Pons (tissue), 1 donor: ENCODE results near the gene SGMS1.

ENCODE experiments used
- DNase-seq: peaks from one replicate; pipeline ENCODE4 v3.0.0-alpha.2; 2016; ENCODE audit warnings: low spot score

Gene SGMS1

DNA sequence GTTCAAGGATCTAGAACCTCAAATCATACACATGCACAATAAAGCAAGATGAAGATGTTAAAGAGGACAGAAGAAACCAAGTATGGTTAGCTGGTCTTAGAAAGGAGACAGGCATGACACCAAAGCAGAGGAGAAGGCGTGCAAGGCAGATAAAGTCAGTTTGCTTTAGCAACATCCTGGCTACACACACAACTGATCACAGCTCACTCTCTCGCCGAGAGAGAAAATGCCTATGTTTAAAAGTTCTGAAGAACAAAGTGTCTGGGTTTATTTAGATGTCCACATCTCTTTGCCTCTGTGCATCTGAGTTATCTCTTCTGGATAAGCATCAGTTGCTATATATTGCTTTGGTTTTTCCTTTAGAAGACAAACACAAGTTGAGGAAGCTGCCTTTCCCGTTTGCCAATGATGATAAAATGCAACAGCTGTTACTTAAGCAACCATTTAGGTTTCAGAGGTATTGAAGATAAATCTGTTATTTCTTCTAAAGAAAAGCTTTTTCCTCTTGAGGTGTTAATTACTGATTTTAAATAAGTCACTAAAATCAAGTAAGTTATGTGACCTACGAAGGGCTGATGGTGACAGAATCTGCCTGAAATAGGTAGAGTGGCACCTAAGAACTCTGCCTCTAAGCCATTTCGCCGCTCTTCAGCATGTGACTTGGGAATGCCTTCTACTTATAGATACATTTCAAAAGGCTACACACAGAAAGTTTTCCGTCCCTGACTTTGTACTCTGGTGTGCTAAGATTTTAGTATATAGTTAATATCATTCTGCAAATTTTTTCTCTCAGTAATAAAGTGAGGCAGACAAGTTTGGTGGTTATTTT lies 226.2 kb downstream of the SGMS1 start:
- DNase-seq = no peak

DNA sequence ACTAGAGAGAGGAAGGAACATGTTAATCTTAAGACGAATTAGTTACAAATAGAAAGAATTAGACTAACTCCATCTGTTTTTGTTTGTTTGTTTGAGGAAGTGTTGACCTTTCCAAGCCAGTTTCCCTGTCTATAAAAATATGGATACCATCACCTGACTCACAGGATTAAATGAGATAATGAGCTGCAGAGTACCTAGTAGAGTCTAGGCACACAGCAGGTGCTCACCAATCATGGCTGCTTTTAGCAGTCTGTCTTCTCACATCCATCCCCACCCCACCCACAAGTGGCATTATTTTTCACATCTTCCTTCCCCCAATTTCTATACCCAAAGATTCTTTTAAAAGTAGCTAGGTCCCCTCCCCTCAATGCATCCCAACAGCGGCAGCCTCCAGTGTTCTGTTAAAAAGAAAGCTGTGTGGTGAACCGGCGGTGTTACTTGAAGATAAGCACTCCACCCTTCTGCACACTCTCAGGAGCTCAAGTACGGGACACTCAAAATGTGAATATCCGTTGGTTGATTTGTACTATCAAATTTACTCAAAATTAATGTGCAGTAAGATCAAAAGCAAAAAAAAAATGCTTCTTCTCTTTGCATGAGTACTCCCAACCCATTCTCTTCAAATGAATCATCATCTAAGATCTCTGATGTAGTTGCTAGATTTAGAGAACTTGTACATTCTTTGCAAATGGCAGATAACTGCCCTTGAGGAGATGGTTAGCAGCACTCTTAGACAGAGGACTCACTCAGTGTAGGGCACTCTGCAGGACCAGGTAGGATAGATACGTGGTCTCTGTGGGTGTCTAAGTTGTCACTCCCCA lies 227.1 kb downstream of the SGMS1 start:
- no peak for DNase-seq

DNA sequence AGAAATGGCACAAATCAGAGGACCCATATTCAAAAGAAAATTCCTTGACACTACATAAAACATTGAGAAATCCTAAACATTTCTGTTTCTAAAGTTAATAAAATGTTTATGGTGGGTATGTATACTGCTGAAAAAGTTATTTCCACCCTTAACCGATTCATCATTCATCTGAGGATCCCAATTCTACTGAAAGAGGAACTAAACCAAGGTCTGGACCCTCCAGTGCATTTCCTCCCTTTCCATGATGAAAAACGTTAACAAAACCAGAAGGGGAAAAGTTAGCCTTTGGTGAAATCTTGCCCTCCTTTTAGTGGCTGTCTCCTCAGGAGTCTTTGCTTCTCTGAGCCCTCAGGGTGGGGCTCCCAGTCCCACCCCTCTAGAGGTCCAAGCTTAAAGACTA lies 227.9 kb downstream of the SGMS1 start:
- DNase-seq = no peak

DNA sequence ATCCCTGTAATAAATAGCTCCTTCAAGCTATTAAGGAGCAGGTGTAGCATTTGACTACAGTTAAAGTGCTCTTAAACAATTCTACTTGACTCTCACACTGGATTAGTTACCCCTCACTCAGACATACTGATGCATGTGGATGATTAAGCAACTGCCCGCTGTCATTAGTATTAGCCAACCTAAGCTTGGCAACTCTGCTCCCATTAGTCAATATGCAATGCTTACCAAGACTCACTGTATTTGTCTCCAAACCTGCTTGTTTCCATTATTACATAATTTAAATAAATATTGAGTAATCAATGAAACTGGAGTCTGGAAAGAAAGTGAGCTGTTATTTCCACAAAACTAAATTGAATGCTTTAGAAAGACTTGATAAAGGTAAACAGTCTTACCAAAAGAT lies 228.5 kb downstream of the SGMS1 start:
- DNase-seq = no peak

DNA sequence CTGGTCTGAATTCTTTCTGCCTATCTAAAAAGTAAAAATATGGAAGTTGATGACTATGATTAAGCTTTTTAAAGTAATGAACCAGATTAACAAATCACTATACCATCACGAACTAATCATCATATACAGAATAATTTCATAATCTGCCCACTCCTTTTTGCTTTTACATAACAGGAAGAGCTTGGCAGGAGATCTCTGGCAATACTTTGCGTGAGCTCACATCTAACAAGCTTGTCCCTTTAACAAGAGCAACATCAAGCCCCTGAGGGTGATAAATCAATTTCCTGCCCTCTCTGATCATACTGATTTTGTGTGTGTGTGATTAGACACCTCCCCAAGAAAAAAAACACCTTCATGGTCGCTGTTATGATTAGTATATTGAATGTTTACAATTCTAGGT lies 228.9 kb downstream of the SGMS1 start:
- DNase-seq = no peak

DNA sequence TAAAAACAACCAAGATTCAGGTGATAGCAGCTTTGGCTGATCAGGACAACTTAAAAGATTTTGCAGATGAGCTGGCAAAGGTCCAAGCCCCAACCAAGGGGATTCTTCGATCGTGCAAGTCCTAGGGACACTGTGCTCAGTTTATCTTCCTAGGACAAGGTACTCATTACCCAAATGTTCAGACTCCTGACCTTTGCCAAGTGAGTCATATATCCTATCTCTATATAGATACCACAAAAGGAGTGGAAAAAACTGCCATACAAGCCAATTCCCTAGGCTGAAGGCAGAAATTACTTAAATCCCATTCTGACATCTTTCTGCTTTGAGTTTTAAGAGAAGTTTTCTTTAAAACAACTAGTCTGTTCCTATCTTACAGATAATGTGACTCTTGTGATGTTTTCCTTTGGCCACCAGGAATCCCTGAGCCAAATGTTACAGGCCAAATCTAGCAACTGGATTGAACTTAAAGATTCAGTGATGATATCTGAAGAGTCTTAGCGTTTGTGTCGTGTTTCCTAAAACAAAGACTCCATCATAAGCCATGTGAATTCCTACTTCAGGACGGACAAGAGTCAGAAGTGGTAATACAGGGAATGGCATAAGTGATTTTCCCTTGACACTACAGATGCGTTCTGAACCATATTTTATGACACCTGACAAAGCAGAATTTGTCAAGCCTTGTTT lies 229.8 kb downstream of the SGMS1 start:
- DNase-seq = no peak

DNA sequence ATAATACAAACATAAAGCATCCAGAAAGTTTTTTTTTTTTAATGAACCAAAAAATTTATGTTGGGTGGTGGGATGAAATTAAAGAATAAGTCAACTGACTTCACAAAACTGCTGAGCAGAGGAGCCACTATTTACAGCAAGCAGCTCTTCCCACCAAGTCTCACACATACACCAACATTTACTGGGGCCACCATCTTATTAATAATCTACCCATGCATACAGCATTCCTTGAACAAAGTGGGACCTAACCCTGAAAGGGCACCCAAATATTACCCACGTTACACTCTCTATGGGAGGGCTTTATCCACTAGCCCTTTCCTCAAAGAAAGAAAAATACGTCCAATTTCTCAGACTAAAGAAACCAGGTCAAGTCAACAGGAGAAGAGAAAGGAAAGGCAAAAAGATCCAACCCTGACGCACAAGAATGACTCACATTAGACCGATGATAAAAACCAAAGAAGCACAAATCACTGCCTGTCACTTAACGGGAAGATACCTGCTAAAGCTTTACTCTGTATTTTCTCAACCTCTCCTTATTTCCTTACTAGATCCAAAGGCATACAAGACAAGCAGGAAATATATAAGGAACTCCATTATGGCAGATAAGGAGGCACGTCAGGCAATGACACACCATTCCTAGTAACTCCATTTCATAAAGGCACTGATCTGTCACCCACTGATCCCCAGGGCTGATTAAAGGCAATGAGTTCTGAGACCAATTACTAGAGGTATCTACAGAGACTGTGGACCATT lies 230.6 kb downstream of the SGMS1 start:
- DNase-seq = no peak

DNA sequence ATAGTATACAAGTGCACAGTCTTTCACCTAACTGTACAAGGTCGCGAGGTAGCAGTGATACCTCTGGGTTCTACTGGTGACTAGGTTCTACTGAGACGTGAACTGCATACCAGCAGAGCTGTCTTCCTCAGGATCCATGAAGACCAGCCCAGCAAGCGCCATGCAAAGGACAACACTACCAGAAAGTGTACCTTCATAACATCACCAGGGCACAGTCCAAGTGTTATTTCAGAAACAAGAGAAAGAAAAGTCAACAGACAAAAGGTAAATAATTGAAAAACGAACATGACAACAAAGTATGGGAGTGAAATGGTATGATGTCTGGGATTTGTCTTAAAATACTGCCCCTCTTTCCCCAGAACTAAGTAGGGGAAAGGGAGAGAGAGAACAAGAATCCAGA lies 231.3 kb downstream of the SGMS1 start:
- DNase-seq = no peak

DNA sequence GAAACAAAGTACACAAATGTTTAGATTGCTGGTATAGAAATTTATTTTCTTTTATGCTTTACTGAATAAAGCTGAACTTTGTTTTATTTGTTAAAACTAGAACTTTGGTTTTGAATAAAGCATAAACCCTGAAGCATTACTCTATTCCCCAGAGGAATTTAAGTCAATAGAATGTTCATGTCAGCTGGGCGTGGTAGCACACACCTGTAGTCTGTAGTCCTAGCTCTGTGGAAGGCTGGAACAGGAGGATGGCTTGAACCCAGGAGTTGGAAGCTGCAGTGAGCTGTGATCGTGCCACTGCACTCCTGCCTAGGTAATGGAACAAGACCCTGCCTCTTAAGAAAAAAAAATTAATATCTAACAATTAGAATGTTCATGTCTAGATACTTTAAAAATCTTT lies 233.5 kb downstream of the SGMS1 start:
- DNase-seq = no peak

DNA sequence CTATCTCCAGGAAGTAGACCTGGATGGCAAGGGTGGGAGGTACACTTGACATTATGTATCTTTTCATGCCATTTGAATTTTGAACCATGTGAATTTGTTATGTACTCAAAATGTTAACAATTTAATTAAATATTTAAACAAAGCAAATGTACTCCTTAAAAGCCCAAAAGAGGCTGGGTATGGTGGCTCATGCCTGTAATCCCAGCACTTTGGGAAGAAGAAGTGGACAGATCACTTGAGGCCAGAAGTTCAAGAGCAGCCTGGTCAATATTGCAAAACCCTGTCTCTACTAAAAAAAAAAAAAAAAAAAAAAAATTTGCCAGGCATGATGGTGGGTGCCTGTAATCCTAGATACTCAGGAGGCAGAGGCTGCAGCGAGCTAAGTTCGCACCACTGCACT lies 235.6 kb downstream of the SGMS1 start:
- DNase-seq = no peak

DNA sequence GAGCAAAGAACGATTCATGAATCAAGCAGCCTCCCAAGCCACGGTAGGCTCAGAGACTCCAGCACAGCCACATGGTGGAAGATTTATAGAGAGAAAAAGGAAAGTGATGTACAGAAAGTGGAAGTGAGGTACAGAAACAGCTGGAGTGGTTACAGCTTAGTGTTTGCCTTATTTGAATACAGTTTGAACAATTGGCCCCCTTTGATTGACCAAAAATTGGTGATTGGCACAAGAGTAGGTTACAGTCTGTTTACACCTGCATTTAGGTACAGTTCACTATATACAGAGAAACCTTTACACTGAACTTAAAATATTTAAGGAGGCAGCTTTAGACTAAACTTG lies 236.1 kb downstream of the SGMS1 start:
- DNase-seq = no peak

DNA sequence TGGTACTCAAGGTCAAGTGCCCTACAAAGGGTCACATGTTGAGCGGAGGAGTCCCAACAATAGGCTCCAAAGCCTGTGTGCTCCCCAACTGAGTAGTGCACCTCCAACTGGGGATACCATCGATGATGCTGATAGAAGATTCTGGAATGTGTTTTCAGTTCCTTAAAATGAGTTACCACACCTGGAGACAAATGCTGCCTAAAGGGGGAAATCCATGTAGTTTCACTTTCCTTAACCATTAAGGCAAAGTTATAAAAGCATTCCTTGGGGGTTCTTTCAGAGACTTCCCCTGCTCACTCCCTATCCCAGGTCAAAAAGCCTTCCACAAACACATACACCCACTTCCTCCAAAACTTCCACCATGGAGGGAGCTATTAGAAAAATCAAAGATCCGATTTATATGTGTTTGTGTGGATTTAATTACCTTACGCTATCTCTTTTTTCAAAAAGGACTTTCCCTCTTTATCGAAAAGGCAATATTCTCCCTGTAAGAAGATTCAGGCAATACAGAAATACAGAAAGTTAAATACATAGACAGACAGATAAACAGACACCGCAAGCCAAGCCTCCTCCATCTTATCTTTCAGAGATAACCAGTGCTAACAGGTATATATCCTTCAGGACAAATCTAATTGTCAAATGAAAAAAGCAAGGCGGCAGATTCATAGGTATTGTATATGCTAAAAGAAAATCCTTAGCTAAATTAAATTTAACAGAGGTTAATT lies 236.6 kb downstream of the SGMS1 start:
- no peak for DNase-seq

DNA sequence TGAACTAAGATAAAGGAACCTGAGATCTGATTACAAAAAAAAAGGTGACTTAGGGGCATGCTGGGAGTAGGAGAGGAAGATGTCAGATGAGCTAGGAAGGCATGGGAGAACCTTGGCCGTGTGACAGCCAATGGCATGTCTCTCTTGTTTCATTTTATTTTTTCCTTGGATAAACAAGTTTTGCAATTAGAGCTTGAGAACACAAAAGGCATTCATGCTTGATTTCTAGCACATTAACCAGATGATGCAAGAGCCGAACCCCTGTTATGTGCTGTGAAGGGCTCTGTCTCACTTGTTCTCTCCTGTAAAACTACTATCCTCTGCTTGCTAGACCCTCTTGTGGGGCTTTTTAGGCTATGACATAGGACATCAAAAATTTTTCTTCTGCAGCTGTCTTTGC lies 238.1 kb downstream of the SGMS1 start:
- peak; percentile 93 for DNase-seq

DNA sequence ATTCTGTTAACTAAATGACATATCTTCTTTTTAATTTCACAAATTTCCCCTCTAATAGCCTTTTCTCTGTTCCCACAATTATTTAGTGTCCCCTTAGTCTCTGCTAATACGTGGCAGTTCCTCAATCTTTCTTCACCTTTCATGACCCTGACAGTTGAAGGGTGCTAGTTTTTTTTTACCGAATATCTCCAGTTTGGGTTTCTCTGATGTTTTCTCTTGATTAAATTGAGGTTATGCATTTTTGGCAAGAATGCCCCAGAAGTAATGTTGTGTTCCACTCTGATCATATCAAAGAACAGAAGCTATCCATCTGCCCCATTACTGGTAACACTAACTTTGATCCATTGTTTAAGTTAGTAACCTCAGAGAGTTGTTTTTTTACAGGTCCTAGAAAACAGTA lies 238.9 kb downstream of the SGMS1 start:
- no peak for DNase-seq

DNA sequence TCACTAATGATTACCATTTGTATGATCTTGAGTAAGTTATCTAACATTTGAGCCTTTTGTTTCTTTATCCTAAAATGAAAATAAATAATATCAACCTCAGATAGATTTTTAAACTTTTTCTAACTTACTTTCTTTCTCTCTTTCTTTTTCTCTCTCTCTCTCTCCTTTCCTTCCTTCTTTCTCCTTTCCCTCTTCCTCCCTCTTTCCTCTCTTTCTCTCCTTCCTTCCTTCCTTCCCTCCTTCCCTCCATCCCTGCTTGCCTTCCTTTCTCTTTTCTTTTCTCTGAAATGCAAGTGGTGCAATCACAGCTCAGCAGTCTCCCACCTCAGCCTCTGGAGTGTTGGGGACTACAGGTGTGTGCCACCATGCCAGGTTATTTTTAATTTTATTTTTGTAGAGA lies 239.5 kb downstream of the SGMS1 start:
- DNase-seq = no peak

DNA sequence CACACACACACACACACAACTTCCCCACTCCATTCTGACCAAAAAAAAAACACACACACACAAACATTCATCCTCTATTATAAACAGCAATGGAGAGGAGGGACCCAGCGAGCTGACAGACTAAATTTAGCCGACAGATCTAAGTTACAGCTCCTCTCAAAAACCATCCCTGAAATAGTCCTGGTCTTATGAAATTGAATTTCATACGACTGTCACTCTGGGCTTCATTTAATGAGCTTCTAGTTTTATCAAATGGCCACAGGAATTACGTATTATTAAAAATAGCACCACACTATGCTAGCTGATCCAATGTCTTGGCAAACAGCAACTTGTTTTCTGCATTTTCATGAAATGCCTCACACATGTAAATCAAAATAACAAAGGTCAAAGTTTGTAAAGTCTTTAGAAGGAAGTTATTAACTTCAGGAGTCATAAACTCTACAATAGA lies 241.2 kb downstream of the SGMS1 start:
- DNase-seq = no peak

DNA sequence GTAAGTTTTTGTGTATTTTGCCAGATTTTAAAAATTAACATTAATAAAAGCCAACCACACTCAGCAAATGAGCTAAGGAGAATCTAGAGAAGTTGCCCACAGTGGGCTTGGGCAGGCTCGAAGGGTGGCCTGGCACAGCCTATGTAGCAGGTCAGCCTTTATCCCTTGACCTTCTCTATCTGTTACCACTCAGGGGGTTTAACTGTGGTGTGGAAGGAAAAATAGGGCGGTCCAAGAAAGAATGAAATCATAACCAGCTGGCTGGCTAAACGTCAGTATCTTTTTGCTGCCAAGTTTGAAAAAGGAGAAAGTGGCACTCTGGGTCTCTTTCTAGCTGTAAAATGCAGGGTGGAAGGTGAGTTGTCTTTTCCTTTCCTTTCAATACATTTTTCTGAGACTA lies 242.1 kb downstream of the SGMS1 start:
- DNase-seq = no peak

DNA sequence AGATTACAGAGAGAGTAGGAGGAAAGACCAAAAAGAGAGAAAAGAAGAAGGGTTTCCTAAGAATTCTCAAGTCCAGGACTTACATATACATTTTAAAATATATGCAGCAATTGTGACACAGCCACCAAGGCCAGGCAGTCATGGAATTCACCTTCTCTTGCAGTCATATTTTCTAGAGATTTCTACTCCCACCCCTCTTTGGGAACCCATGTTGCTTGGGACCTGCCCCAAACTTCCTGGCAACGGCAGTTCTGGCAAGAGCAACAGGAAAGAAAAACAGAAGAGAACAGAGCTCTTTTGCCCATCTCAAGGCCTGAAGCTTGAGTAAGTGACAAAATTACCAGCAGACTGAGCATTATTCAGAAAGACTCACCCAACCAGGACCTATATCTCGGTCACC lies 244.1 kb downstream of the SGMS1 start:
- no peak for DNase-seq

DNA sequence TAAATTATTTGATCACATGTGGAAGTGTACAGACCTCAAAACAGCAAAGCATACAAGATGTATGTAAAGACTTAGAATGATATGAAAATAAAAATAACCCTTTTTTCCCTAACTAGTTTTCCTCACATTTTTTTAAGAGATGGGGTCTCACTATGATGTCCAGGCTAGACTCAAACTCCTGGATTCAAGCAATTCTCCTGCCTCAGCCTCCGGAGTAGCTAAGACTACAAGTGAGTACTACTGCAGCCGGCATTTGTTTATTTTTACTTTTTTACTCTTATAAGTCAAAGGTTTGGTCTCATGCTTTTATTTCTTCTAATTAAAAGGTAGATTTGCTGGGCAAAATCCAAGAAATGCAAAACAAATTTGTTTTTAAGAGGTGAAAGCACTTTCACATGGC lies 248.0 kb downstream of the SGMS1 start:
- DNase-seq = no peak

DNA sequence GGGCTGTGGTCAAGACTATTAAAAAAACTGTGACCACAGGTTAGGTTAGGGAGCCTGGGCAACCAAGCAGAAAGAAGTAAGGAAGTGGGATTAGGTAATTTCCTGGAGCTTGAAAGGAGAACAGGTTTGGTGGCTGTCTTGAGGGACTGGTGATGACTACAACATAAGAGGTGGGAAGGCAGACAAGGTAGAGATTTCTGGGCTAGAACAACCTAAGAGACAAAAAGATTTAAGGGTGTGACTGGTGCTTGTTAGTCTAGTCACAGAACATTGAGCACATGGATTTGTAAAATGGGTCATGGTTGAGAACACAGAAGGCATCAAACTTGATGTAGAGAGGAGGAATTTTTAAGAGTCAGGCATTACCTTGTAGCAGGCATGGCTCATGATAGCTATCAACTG lies 248.7 kb downstream of the SGMS1 start:
- DNase-seq = no peak

DNA sequence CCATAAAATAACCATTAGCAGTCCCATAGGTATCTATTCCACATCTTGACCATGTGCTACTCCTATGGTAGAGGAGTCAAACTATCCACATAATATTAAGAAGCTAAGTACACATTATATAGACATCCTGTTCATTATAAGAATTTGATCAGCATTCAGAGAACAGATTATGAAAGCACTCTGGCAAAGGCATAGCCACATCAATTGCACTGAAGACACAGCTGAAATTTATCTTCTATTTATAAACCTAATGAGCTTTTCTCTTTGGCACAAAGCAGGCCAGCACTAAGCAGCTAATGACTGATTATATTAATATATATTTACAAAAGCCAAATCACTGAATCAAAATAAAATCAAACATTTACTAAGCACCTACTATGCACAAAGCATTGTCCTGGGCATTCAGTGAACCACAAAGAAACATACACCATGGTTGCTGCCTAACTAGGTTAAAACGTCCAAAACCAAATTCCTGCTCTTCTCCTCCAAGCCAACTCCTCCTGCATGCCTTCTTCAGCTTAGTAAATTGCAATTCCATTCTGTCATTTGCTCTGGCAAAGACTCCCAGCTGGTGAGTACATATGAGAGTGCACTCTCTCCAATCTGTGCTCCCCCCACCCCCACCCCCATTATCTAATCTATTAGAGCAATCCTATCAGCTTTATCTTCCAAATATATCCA lies 249.8 kb downstream of the SGMS1 start:
- no peak for DNase-seq
